ENCODE data around the gene DNAH2.

DNAH2 gene

GRCh38 chr17:7834542-7834956 is 117.0 kb downstream of the DNAH2 start:
- no peak for TF ChIP-seq CTCF (conservative IDR thresholded peaks at IDR 0.05; ENCODE audit: low read depth, low read length)

GRCh38 chr17:7834957-7835813 is 117.6 kb downstream of the DNAH2 start:
- peak; percentile 82 for TF ChIP-seq CTCF (conservative IDR thresholded peaks at IDR 0.05; ENCODE audit: low read depth, low read length)
- peak overlapping the region; percentile 64 for H3K4me3 ChIP-seq (ENCODE audit: low read length)
- DNase-seq (ENCODE audit: low read depth): peak; percentile 96

More at GRCh38 chr17:7834542-7834956, 117.0 kb downstream of the DNAH2 start:
- H3K4me3 ChIP-seq (ENCODE audit: low read length): peak overlapping the region; percentile 64
- DNase-seq (ENCODE audit: low read depth): no peak

- DNase-seq (ENCODE audit: low read depth): no peak
- no peak for TF ChIP-seq CTCF (conservative IDR thresholded peaks at IDR 0.05; ENCODE audit: low read depth, low read length)
These were observed 118.5 kb downstream of the DNAH2 start for GRCh38 chr17:7835814-7836595.

GRCh38 chr17:7836596-7837407 is 119.3 kb downstream of the DNAH2 start:
- DNase-seq (ENCODE audit: low read depth): peak; percentile 81
- peak overlapping the region; percentile 64 for H3K4me3 ChIP-seq (ENCODE audit: low read length)
- TF ChIP-seq CTCF (conservative IDR thresholded peaks at IDR 0.05; ENCODE audit: low read depth, low read length): no peak

More at GRCh38 chr17:7835814-7836595, 118.5 kb downstream of the DNAH2 start:
- peak overlapping the region; percentile 64 for H3K4me3 ChIP-seq (ENCODE audit: low read length)

GRCh38 chr17:7837408-7838088 is 120.0 kb downstream of the DNAH2 start:
- DNase-seq (ENCODE audit: low read depth): no peak
- TF ChIP-seq CTCF (conservative IDR thresholded peaks at IDR 0.05; ENCODE audit: low read depth, low read length): no peak
- H3K4me3 ChIP-seq (ENCODE audit: low read length): peak overlapping the region; percentile 64

Data from retinal pigment epithelial cell (primary cell).